ENCODE data around the gene PAK5.

The PAK5 gene

GRCh38 chr20:9789131-9789530, 49.7 kb downstream of the PAK5 start:
- DNase-seq (ENCODE audit: low spot score), result no peak

GRCh38 chr20:9775176-9775575, 63.7 kb downstream of the PAK5 start:
- DNase-seq (ENCODE audit: low spot score), result no peak

GRCh38 chr20:9769954-9770353, 68.9 kb downstream of the PAK5 start:
- no peak for DNase-seq (ENCODE audit: low spot score)

- no peak for DNase-seq (ENCODE audit: low spot score)
Observed at GRCh38 chr20:9761476-9761875, 77.4 kb downstream of the PAK5 start.

- no peak for DNase-seq (ENCODE audit: low spot score)
Observed at GRCh38 chr20:9759392-9759791, 79.5 kb downstream of the PAK5 start.

- no peak for DNase-seq (ENCODE audit: low spot score)
Observed at GRCh38 chr20:9758752-9759151, 80.1 kb downstream of the PAK5 start.

- no peak for DNase-seq (ENCODE audit: low spot score)
Observed at GRCh38 chr20:9756660-9757059, 82.2 kb downstream of the PAK5 start.

GRCh38 chr20:9755301-9755700, 83.6 kb downstream of the PAK5 start:
- no peak for DNase-seq (ENCODE audit: low spot score)

- DNase-seq (ENCODE audit: low spot score), result no peak
Observed at GRCh38 chr20:9744551-9744950, 94.3 kb downstream of the PAK5 start.

- no peak for DNase-seq (ENCODE audit: low spot score)
Observed at GRCh38 chr20:9743871-9744270, 95.0 kb downstream of the PAK5 start.

- no peak for DNase-seq (ENCODE audit: low spot score)
Observed at GRCh38 chr20:9742821-9743220, 96.1 kb downstream of the PAK5 start.

- no peak for DNase-seq (ENCODE audit: low spot score)
Observed at GRCh38 chr20:9741996-9742395, 96.9 kb downstream of the PAK5 start.

- DNase-seq (ENCODE audit: low spot score), result no peak
Observed at GRCh38 chr20:9740486-9740885, 98.4 kb downstream of the PAK5 start.

GRCh38 chr20:9739991-9740390, 98.9 kb downstream of the PAK5 start:
- DNase-seq (ENCODE audit: low spot score), result no peak

- DNase-seq (ENCODE audit: low spot score), result no peak
Observed at GRCh38 chr20:9736373-9736772, 102.5 kb downstream of the PAK5 start.

GRCh38 chr20:9723501-9724202, 115.2 kb downstream of the PAK5 start:
- DNase-seq (ENCODE audit: low spot score), result no peak

GRCh38 chr20:9711872-9712271, 127.0 kb downstream of the PAK5 start:
- no peak for DNase-seq (ENCODE audit: low spot score)

- no peak for DNase-seq (ENCODE audit: low spot score)
Observed at GRCh38 chr20:9710685-9711084, 128.2 kb downstream of the PAK5 start.

GRCh38 chr20:9705722-9706476, 133.0 kb downstream of the PAK5 start:
- DNase-seq (ENCODE audit: low spot score), result no peak

- no peak for DNase-seq (ENCODE audit: low spot score)
Observed at GRCh38 chr20:9699181-9699580, 139.7 kb downstream of the PAK5 start.

GRCh38 chr20:9689041-9689440, 149.8 kb downstream of the PAK5 start:
- DNase-seq (ENCODE audit: low spot score), result no peak

GRCh38 chr20:9686866-9687265, 152.0 kb downstream of the PAK5 start:
- no peak for DNase-seq (ENCODE audit: low spot score)

GRCh38 chr20:9686455-9686854, 152.4 kb downstream of the PAK5 start:
- no peak for DNase-seq (ENCODE audit: low spot score)

- DNase-seq (ENCODE audit: low spot score), result no peak
Observed at GRCh38 chr20:9686001-9686400, 152.9 kb downstream of the PAK5 start.

All from RKO (cell line).